NCI-H146 treated with DMSO at 0.1 percent for 48 hours (cell line): ENCODE results near the gene TLE5.
"Not testable (repeated sequence)": the region's sequence is repeated elsewhere in the genome, so short reads cannot be mapped to it uniquely, and the experiment has no call there.

Experiments used
- DNase-seq: peaks from one replicate; lab custom pipeline; 2025; ENCODE audit not compliant: unreplicated experiment; lab: John Stamatoyannopoulos, UW

Gene TLE5

GRCh38 chr19:3064011-3064330, 1.7 kb upstream of the TLE5 start:
- DNase-seq = no peak

- no peak for DNase-seq
These were observed 823 bp downstream of the TLE5 start for GRCh38 chr19:3061182-3062161.

GRCh38 chr19:3060857-3061181, 1.5 kb downstream of the TLE5 start:
- DNase-seq = no peak

DNA sequence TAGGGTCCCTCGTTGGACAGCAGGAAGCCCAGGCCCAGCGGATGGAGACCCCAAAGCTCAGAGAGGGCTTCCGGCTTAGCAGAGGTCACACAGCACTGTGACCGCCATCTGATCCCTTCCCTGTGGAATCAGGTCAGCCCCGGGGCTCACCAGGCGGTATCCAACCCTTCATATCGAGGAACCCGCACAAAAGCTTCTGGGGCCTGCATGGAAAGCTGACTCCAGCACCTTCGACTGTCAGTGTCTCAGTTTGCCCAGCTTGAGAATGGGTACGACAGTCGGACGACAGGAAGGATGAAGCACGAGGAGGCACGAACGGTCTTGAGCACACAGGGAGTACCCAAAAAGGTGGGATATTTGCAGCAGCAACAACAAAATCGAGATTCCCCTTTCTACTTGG, 2.6 kb downstream of the TLE5 start:
- DNase-seq = no peak

- DNase-seq = no peak
These were observed 3.4 kb downstream of the TLE5 start for GRCh38 chr19:3058821-3059314.

GRCh38 chr19:3058009-3058820, 4.1 kb downstream of the TLE5 start:
- no peak for DNase-seq

- DNase-seq = no peak
These were observed 5.0 kb downstream of the TLE5 start for GRCh38 chr19:3057275-3057714.

GRCh38 chr19:3056417-3057088, 5.7 kb downstream of the TLE5 start:
- no peak for DNase-seq

- DNase-seq = no peak
These were observed 6.4 kb downstream of the TLE5 start for GRCh38 chr19:3055741-3056416.

DNA sequence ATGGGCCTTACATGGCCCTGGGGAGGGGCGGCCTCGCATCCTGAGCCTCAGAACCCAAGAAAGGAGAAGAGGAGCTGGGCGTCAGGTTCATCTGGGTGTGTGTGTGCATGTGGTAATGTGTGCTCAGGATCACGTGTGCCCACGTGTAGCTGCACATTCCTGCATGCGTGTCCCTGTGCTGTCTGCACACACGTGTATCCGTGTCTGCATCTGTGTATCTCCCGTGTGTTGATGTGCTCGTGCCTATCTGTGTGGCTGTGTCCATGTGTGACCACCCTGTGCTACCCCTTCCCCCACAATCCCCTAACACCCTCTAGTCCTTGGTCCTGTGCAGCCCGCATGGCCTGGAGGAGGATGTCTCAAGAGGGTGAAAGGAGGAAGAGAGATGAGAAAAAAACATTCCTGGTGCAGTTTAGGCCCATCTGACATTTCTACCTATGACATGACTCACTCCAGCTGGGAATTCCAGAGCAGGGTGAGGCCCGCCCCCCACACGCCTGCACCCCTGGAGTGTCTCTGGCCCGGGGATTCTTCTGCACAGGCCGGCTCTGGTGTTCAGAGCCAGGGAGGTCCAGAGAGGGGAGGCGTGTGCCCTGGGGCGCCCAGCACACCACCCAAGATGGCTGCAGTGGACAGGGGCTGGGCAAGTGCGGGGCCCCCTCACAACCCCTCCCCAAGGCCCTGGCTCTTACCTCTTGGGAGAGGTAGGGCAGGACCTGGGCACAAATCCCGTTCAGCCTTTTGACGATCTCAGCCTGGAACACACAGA, 7.1 kb downstream of the TLE5 start:
- no peak for DNase-seq

GRCh38 chr19:3054265-3054971, 7.9 kb downstream of the TLE5 start:
- DNase-seq = no peak

GRCh38 chr19:3053780-3054179, 8.5 kb downstream of the TLE5 start:
- DNase-seq = no peak

- no peak for DNase-seq
These were observed 9.1 kb downstream of the TLE5 start for GRCh38 chr19:3053218-3053621.

- DNase-seq = not testable (repeated sequence)
These were observed 12.3 kb downstream of the TLE5 start for GRCh38 chr19:3050016-3050415.

DNA sequence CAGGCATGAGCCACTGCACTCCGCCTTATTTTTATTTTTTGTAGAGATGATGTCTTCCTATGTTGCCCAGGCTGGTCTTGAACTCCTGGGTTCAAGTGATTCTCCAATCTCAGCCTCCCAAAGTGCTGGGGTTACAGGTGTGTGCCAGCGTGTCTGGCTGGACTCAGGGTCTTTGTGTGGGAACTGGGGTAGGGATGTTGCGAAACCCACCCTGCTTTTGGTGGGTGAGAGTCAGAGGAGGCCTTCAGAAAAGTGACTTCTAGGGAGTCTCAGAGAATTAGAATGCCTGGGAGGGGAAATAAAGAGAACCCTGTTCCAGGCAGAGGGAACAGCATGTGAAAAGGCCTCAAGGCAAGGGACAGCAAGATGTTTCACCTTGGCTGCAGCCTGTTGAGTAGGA, 13.2 kb downstream of the TLE5 start:
- no peak for DNase-seq

GRCh38 chr19:3048190-3048533, 14.1 kb downstream of the TLE5 start:
- no peak for DNase-seq

DNA sequence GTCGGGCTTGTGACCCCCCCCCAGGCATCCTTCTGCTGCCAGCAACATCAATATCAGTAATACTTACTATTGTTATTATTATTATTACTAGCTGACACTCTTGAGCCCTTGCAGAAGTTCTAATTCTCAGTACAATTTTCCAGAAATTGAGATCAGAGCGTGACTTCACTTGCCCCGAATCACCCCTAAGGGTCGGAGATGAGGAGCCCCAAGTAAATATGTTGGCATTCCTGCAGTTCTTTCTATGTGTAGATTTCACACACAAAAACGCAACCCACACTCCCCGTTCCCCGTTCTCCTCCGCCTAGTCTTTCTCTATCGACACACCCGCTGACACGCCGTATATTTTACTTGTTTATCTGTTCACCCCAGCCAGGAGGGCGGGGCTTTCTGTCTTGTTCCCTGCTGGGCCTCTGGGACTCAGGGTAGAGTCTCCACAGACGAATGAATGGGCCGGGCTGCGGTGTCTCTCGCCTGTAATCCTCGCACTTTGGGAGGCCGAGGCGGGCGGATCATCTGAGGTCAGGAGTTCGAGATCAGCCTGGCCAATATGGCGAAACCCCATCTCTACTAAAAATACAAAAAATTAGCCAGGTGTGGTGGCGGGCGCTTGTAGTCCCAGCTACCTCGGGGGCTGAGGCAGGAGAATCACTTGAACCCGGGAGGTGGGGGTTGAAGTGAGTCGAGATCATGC, 14.7 kb downstream of the TLE5 start:
- peak; percentile 58 for DNase-seq

DNA sequence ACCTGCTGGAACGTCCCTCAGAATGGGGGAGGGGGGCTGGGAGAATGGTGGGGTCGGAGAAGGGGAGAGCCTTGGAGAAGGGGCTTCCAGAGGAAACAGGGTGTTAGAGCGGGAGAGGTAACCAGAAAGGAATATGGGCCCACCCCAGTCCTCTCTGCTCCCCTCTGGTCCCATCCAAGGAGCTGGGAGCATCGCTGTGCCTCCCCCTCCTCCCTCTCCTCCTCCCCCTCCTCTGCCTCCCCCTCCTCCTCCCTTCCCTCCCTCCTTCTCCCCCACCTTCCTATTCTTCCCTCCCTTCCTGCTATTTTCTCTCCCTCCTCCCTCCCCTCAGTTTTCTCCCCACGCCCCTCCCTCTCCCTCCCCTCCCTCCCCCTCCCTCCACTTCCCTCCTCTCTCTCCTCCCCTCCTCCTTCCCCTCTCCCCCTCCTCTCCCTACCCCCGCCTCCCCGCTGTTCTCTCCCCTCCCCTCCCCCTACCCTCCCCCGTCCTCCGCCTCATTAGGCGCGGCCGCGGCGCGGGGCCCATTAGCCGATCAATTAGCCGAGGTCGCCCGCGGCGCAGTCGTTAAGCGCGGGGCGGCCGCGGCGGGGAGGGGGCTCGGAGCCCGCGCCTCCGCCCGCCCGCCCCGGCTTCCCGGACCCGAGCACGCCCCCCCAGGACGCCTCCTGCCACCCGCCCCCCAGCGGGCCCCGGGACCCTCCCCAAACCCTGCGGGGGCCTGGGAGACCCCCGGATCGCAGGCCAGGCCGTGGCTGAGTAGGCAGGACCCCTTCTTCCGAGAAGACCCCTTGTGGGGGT, 15.4 kb downstream of the TLE5 start:
- peak; percentile 24 for DNase-seq
